WERI-Rb-1 (cell line): Measurements from ENCODE around the gene CDC42SE2.

Experiments used
- DNase-seq: peaks from one replicate; pipeline ENCODE4 v3.0.0-alpha.2; 2020
- H3K27ac ChIP-seq: fragments of 250-450 bp; sonication (Bioruptor Pico); 2 replicates; pipeline ENCODE4 v1.5.1; 2020; ENCODE audit warnings: mild to moderate bottlenecking, moderate library complexity
- H3K27me3 ChIP-seq: fragments of 250-450 bp; sonication (Bioruptor Pico); 2 replicates; pipeline ENCODE4 v1.5.1; 2021; ENCODE audit warnings: mild to moderate bottlenecking, low read depth, moderate library complexity; ENCODE audit not compliant: insufficient read depth, severe bottlenecking
- H3K36me3 ChIP-seq: fragments of 250-450 bp; sonication (Bioruptor Pico); 2 replicates; pipeline ENCODE4 v1.5.1; 2020; ENCODE audit warnings: mild to moderate bottlenecking, moderate library complexity
- H3K4me3 ChIP-seq: 2 replicates; pipeline ENCODE4 v1.5.1; 2011; ENCODE audit warnings: low read depth, mild to moderate bottlenecking, control low read depth, low read length
- H3K9me3 ChIP-seq: fragments of 250-450 bp; sonication (Bioruptor Pico); 2 replicates; pipeline ENCODE4 v1.5.1; 2021; ENCODE audit warnings: mild to moderate bottlenecking, moderate library complexity; ENCODE audit not compliant: severe bottlenecking
- TF ChIP-seq, protein P1 (sequence below): IDR thresholded peaks from 2 replicates; pipeline ENCODE4 v1.5.1; 2011; ENCODE audit warnings: low read depth, mild to moderate bottlenecking, control low read depth, inconsistent platforms, low read length

The CDC42SE2 gene

GRCh38 chr5:131221008-131221703 is 42.7 kb upstream of the CDC42SE2 start:
- H3K9me3 ChIP-seq = no peaks in the 10 kb centered on the region
- no peaks in the 10 kb centered on the region for H3K36me3 ChIP-seq
- no peak overlapping the region for H3K27ac ChIP-seq
- H3K4me3 ChIP-seq = no peak overlapping the region
- no peak for DNase-seq
- H3K27me3 ChIP-seq = no peaks in the 10 kb centered on the region
- TF ChIP-seq, protein P1, sequence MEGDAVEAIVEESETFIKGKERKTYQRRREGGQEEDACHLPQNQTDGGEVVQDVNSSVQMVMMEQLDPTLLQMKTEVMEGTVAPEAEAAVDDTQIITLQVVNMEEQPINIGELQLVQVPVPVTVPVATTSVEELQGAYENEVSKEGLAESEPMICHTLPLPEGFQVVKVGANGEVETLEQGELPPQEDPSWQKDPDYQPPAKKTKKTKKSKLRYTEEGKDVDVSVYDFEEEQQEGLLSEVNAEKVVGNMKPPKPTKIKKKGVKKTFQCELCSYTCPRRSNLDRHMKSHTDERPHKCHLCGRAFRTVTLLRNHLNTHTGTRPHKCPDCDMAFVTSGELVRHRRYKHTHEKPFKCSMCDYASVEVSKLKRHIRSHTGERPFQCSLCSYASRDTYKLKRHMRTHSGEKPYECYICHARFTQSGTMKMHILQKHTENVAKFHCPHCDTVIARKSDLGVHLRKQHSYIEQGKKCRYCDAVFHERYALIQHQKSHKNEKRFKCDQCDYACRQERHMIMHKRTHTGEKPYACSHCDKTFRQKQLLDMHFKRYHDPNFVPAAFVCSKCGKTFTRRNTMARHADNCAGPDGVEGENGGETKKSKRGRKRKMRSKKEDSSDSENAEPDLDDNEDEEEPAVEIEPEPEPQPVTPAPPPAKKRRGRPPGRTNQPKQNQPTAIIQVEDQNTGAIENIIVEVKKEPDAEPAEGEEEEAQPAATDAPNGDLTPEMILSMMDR = no peak

- TF ChIP-seq, protein P1 = no peak
- no peaks in the 10 kb centered on the region for H3K27me3 ChIP-seq
- H3K4me3 ChIP-seq = no peak overlapping the region
- no peak overlapping the region for H3K27ac ChIP-seq
- H3K36me3 ChIP-seq = no peaks in the 10 kb centered on the region
- DNase-seq = no peak
- H3K9me3 ChIP-seq = no peaks in the 10 kb centered on the region
These were observed 42.0 kb upstream of the CDC42SE2 start for GRCh38 chr5:131221888-131222287.

DNA sequence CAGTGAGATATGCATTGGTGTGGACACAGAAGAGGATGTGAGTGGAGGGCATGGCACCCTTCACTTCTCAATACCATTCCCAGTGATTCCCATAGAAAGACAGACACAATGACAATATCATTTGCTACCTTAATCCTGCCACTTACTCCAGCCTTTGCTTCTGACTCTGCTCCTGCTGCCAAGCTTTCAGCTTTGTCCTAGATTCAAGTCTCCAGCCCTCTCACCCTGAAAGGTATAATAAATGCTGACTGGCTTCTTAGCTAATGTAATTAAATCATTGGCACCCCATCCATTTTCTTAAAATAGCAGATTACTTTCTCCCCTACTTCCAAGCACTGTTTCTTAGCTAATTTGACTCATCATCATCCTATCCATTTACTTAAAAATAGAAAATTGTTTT is 41.1 kb upstream of the CDC42SE2 start:
- H3K36me3 ChIP-seq = no peaks in the 10 kb centered on the region
- no peak overlapping the region for H3K4me3 ChIP-seq
- H3K27me3 ChIP-seq = no peaks in the 10 kb centered on the region
- H3K27ac ChIP-seq = no peak overlapping the region
- TF ChIP-seq, protein P1 = no peak
- no peaks in the 10 kb centered on the region for H3K9me3 ChIP-seq
- DNase-seq = no peak

DNA sequence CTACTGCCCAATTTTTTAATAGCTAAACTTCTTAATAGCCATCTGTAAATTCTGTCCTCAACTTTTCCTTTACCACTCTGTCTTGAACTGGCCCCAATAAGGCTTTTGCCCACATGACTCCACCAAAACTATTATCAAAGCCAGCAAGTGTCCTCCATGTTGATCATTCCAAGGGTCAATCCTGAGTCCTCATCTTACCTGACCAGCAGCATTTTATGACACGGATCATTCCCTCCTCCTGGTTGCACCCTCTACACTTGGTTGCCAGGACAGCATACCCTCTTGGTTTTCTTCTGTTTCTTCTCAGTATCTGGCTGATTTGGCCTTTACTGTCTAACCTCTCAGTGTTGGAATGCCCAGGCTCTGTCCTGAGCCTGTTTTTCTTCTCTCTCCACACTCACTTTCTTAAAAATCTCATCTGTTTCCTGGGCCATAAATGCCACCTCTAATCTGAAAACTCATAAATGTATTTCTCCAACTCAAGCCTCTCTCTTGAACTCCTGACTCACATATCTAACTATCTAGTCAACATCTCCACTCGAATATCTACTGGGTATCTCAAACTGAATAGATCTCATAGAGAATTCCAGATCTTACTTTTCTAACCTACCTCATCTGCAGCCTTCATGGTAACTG is 40.0 kb upstream of the CDC42SE2 start:
- no peak for DNase-seq
- TF ChIP-seq, protein P1 = no peak
- H3K27me3 ChIP-seq = no peaks in the 10 kb centered on the region
- H3K27ac ChIP-seq = no peak overlapping the region
- no peaks in the 10 kb centered on the region for H3K36me3 ChIP-seq
- no peaks in the 10 kb centered on the region for H3K9me3 ChIP-seq
- H3K4me3 ChIP-seq = no peak overlapping the region

GRCh38 chr5:131224387-131225201 is 39.3 kb upstream of the CDC42SE2 start:
- Histone ChIP-seq H3K36me3 (no peaks in the 10 kb centered on the region), H3K9me3 (no peaks in the 10 kb centered on the region), H3K4me3 (no peak overlapping the region), H3K27me3 (no peaks in the 10 kb centered on the region), H3K27ac (no peak overlapping the region)
- DNase-seq = no peak
- TF ChIP-seq, protein P1 = no peak
